Measurements from ENCODE around the gene REPS2.

Gene REPS2

DNA sequence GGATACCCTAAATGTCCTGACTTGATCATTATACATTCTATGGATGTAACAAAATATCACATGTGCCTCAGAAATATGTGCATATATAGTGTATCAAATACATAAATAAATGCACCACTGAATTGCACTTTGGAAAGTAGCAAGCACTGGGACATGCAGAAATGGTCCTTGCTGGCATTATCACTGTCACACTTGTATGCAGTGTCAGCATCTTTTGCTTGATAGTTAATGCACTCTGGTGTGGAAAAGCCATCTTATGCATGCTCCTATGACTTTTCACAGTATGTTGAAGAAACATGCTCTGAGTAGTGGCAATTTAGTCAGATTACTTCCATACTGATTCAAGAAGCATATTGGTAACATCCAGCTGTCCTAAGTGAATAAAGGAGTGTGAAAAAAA is 27.5 kb upstream of the REPS2 start:
- DNase-seq (ENCODE audit: low read depth): no peak
- TF ChIP-seq, protein P1, sequence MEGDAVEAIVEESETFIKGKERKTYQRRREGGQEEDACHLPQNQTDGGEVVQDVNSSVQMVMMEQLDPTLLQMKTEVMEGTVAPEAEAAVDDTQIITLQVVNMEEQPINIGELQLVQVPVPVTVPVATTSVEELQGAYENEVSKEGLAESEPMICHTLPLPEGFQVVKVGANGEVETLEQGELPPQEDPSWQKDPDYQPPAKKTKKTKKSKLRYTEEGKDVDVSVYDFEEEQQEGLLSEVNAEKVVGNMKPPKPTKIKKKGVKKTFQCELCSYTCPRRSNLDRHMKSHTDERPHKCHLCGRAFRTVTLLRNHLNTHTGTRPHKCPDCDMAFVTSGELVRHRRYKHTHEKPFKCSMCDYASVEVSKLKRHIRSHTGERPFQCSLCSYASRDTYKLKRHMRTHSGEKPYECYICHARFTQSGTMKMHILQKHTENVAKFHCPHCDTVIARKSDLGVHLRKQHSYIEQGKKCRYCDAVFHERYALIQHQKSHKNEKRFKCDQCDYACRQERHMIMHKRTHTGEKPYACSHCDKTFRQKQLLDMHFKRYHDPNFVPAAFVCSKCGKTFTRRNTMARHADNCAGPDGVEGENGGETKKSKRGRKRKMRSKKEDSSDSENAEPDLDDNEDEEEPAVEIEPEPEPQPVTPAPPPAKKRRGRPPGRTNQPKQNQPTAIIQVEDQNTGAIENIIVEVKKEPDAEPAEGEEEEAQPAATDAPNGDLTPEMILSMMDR (IDR thresholded peaks at IDR 0.05; ENCODE audit: low read depth, low read length, missing control alignments): no peak
- no peak overlapping the region for H3K4me3 ChIP-seq (ENCODE audit: low read depth, low read length)

DNA sequence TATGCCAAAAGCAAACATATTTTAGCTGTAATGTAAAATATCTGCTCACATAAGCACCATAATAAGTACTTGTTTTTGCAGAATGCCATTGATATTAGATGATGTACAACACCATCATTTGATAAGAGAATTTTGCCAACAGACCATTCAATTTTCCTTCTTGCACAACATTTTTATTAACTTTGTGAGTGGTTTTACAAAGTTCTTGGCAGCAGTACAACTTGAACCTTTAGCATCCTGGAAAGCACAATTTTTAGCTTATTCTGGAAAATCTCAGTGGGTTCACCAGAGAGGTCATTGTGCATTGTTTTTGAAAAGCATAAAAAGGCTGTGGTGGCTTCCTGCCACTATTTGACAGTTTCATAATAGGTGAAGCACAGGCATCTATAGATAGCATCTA is 26.4 kb upstream of the REPS2 start:
- TF ChIP-seq, protein P1 (IDR thresholded peaks at IDR 0.05; ENCODE audit: low read depth, low read length, missing control alignments): no peak
- no peak overlapping the region for H3K4me3 ChIP-seq (ENCODE audit: low read depth, low read length)
- DNase-seq (ENCODE audit: low read depth): no peak

DNA sequence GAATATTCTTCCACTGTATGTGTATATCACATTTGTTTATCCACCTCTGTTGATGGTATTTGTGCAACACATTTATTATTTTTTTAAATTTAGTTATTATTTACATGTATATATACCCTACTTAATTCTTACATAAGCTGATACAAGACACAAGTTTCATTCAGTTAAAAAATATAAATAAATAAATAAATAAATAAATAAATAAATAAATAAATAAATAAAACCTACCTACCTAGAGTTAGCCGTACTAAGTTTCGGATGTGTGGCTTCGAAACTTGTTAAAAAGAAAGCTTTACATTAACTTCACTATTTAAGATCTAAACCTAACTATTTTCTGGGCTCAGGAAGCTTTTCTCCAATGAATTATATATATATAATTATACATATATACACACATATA is 23.3 kb upstream of the REPS2 start:
- TF ChIP-seq, protein P1 (IDR thresholded peaks at IDR 0.05; ENCODE audit: low read depth, low read length, missing control alignments): no peak
- DNase-seq (ENCODE audit: low read depth): no peak
- H3K4me3 ChIP-seq (ENCODE audit: low read depth, low read length): no peak overlapping the region

DNA sequence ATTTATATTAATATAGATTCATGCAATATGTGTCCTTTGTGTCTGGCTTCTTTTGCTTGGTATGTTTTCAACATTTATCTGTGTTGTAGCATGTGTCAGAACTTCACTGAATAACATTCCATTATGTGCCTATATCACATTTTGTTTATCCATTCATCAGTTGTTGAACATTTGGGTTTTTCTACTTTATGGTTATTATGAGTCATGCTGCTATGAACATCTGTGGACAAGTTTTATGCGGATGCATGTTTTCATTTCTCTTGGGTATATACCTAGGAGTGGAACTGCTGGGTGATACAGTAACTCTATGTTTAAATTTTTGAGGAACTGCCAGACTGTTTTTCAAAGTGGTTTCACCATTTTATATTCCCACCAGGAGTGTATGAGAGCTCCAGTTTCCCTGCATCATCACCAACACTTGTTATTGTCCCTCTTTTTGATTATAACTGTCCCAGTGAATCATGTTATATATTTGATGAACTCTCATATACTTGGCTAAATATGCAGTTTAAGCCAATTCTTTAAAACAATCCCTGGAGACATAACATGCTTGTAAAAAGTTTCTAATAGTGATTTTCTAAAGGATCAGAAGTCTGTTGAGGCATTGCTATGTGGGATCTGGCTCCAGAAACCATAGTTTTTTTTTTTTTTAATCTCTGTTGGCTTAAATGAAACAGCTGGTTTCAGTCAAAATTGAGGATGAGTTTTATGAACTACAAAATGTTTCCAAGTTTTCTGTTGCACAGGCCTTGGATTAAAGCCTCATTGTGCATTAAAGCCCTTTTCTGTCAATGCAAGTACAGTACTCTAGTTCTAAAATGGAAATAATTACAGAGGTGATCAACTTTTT is 21.6 kb upstream of the REPS2 start:
- DNase-seq (ENCODE audit: low read depth): no peak
- TF ChIP-seq, protein P1 (IDR thresholded peaks at IDR 0.05; ENCODE audit: low read depth, low read length, missing control alignments): no peak
- no peak overlapping the region for H3K4me3 ChIP-seq (ENCODE audit: low read depth, low read length)

DNA sequence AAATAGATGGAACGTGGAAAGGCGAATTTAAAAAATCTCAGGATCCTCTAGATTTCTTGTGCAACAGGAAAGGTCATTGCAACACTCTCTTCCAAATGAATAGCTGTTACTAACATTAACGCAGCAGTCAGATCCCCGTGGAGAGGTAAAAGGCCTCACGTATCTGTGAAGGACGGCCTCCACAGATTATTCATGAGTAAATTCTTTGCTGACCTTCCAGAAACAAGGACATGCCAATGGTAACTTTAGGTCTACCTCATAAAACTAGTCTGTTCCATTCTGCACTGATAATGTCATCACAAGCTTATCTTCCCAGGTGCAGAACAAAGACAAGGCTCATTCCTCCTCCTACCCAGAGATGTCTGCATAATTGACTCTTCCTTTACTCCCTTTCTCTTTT is 16.1 kb upstream of the REPS2 start:
- DNase-seq (ENCODE audit: low read depth): no peak
- TF ChIP-seq, protein P1 (IDR thresholded peaks at IDR 0.05; ENCODE audit: low read depth, low read length, missing control alignments): no peak
- H3K4me3 ChIP-seq (ENCODE audit: low read depth, low read length): no peak overlapping the region

DNA sequence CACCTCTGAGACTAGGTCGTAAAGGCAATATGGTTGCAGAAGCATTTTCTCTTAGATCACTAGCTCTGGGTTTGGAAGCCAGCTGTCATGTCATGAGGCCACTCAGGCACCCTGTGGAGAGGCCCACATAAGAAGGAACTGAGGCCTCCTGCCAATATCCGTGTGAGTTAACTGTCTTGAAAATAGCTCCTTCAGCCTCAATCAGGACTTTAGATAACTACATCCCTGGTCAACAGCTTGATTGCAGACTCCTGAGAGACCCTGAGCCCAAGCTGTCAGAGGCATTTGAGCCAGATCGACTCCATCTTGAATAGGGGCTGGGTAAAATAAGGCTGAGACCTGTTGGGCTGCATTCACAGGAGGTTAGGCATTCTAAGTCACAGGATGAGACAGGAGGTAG is 15.1 kb upstream of the REPS2 start:
- TF ChIP-seq, protein P1 (IDR thresholded peaks at IDR 0.05; ENCODE audit: low read depth, low read length, missing control alignments): no peak
- no peak for DNase-seq (ENCODE audit: low read depth)
- no peak overlapping the region for H3K4me3 ChIP-seq (ENCODE audit: low read depth, low read length)

All from GM12864 (cell line).